Coronary artery (tissue), 2 donors: ENCODE data around the gene ZNF212.

Experiments
- DNase-seq: peaks from one replicate; pipeline ENCODE4 v3.0.0-alpha.2; 2017; ENCODE audit warnings: low spot score
- H3K27ac ChIP-seq, 2 donors: fragments of 200-600 bp; sonication (generic); one replicate each; pipeline ENCODE4 v1.5.1; 2016 to 2019
- H3K4me3 ChIP-seq: fragments of 200-600 bp; sonication (generic); 2 replicates; pipeline ENCODE4 v1.5.1; 2016; ENCODE audit warnings: mild to moderate bottlenecking, moderate library complexity
- CTCF ChIP-seq: fragments of 200-600 bp; sonication (generic); IDR thresholded peaks from one replicate; pipeline ENCODE4 v1.5.1; 2019; ENCODE audit warnings: antibody characterized with exemption

The ZNF212 gene

GRCh38 chr7:149296368-149296767 is 56.9 kb downstream of the ZNF212 start:
- Histone ChIP-seq H3K27ac (no peak overlapping the region), H3K4me3 (no peak overlapping the region)
- no peak for TF ChIP-seq CTCF
- DNase-seq, result no peak

GRCh38 chr7:149297034-149297755 is 57.7 kb downstream of the ZNF212 start:
- no peak for TF ChIP-seq CTCF
- DNase-seq, result no peak
- Histone ChIP-seq H3K4me3 (no peak overlapping the region), H3K27ac (no peak overlapping the region)

- DNase-seq, result no peak
- TF ChIP-seq CTCF, result no peak
- no peak overlapping the region for H3K4me3 ChIP-seq
- no peak overlapping the region for H3K27ac ChIP-seq
Observed at GRCh38 chr7:149300620-149301285, 61.3 kb downstream of the ZNF212 start.

- H3K27ac ChIP-seq, result no peak overlapping the region
- no peak for TF ChIP-seq CTCF
- no peak for DNase-seq
- no peak overlapping the region for H3K4me3 ChIP-seq
Observed at GRCh38 chr7:149302222-149302621, 62.8 kb downstream of the ZNF212 start.

- Histone ChIP-seq H3K4me3 (no peak overlapping the region), H3K27ac (no peak overlapping the region)
- no peak for DNase-seq
- TF ChIP-seq CTCF, result no peak
Observed at GRCh38 chr7:149302865-149303264, 63.4 kb downstream of the ZNF212 start.

GRCh38 chr7:149304006-149304405 is 64.6 kb downstream of the ZNF212 start:
- DNase-seq, result no peak
- no peak overlapping the region for H3K27ac ChIP-seq
- TF ChIP-seq CTCF, result no peak

More at GRCh38 chr7:149304006-149304405, 64.6 kb downstream of the ZNF212 start:
- H3K4me3 ChIP-seq, result no peak overlapping the region
